Peyer's patch (tissue), 4 donors: ENCODE data around the gene RNU6-1. TPM values are rescaled to one million over a fixed set of nuclear protein-coding genes. Genes with fewer than 3 reads are reported as not detected.

Experiments used
- DNase-seq, 3 donors: peaks; one replicate each; pipeline ENCODE4 v3.0.0-alpha.2; 2017 to 2019
- H3K27ac ChIP-seq, 4 donors: fragments of 200-600 bp; sonication (generic); one replicate each; pipeline ENCODE4 v1.5.1; 2016 to 2019
- H3K27me3 ChIP-seq, 2 donors: fragments of 200-600 bp; sonication (generic); one replicate each; pipeline ENCODE4 v1.5.1; 2019
- H3K36me3 ChIP-seq, 3 donors: fragments of 200-600 bp; sonication (generic); one replicate each; pipeline ENCODE4 v1.5.1; 2016 to 2019
- H3K4me1 ChIP-seq, 4 donors: fragments of 200-600 bp; sonication (generic); one replicate each; pipeline ENCODE4 v1.5.1; 2016 to 2019
- H3K4me3 ChIP-seq, 4 donors: fragments of 200-600 bp; sonication (generic); 1 replicate in 3 of 4; 2 replicates in 1 of 4; pipeline ENCODE4 v1.5.1; 2016 to 2019; ENCODE audit warnings: mild to moderate bottlenecking in 1 of 4
- H3K9me3 ChIP-seq, 4 donors: fragments of 200-600 bp; sonication (generic); one replicate each; pipeline ENCODE4 v1.5.1; 2016 to 2019; ENCODE audit warnings: mild to moderate bottlenecking in 1 of 4
- POLR2A ChIP-seq, 2 donors: fragments of 450-650 bp; IDR thresholded peaks; one replicate each; pipeline ENCODE4 v1.5.1; 2017; ENCODE audit warnings: antibody characterized with exemption in 2 of 2, mild to moderate bottlenecking in 2 of 2, moderate library complexity in 2 of 2
- total RNA-seq, 4 donors: library from RNA; depleted of rRNA; stranded (reverse); fragments of >200 nt; gene quantifications; one replicate each; pipeline ENCODE4 v1.1.0, GENCODE V29; 2016
- TF ChIP-seq, protein P1 (sequence below), 6 experiments: fragments of 450-650 bp in 4 of 6; fragments of 200-600 bp in 2 of 6; sonication (generic) in 1 of 6; IDR thresholded peaks; one replicate each; pipeline ENCODE4 v1.5.1; 2017 to 2019; ENCODE audit warnings: antibody characterized with exemption in 6 of 6, mild to moderate bottlenecking in 3 of 6, moderate library complexity in 1 of 6

The RNU6-1 gene
- total RNA-seq, 4 donors from 2014 or later, result not detected

DNA sequence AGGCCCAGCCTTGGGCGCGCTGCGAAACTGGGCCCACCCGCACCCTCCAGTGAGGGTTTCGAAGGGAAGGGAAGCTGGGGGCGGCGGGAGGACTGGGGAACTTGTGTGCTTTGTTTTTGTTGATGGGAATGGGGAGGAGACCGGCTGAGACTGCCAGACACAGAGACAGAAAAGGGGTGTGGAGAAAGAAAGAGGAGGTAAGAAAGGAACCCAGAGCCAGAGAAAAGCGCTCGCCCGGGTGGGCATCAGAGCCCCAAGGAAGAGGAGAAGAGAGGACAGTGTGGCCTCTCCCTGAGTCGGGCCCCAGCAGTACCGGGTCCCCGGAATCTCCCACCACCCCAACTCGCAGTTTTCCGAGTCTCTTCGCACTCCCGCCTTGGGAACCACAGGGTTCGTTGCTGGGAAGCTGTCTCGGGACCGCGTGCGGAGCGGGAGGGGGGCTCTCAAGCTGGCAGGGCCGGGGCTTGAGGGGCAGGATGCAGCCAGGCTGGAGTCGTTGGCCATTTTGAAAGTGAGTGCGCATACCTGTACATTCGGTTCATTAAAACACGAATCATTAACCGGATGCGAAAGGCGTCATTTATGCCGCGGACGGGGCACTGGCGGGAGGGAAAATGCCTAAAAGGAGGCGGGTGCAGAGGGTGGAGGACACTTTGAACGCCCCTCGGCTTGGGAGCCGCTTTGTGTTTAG lies 11.4 kb downstream of the RNU6-1 start:
- Histone ChIP-seq H3K9me3 (peaks cover 0 to 19% (median 0%) of the 10 kb centered on the region in 4 donors), H3K27ac (no peak overlapping the region), H3K36me3 (no peaks in the 10 kb centered on the region), H3K4me1 (peaks cover 0 to 77% (median 22%) of the 10 kb centered on the region in 4 donors), H3K4me3 (peak overlapping the region in 2 of 4 donors; percentile 16 to 23), H3K27me3 (peaks cover 3 to 82% of the 10 kb centered on the region in 2 donors)
- DNase-seq, result no peak
- TF ChIP-seq, protein P1, sequence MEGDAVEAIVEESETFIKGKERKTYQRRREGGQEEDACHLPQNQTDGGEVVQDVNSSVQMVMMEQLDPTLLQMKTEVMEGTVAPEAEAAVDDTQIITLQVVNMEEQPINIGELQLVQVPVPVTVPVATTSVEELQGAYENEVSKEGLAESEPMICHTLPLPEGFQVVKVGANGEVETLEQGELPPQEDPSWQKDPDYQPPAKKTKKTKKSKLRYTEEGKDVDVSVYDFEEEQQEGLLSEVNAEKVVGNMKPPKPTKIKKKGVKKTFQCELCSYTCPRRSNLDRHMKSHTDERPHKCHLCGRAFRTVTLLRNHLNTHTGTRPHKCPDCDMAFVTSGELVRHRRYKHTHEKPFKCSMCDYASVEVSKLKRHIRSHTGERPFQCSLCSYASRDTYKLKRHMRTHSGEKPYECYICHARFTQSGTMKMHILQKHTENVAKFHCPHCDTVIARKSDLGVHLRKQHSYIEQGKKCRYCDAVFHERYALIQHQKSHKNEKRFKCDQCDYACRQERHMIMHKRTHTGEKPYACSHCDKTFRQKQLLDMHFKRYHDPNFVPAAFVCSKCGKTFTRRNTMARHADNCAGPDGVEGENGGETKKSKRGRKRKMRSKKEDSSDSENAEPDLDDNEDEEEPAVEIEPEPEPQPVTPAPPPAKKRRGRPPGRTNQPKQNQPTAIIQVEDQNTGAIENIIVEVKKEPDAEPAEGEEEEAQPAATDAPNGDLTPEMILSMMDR (IDR thresholded peaks at IDR 0.05), result no peak
- no peak for TF ChIP-seq POLR2A (IDR thresholded peaks at IDR 0.05)

DNA sequence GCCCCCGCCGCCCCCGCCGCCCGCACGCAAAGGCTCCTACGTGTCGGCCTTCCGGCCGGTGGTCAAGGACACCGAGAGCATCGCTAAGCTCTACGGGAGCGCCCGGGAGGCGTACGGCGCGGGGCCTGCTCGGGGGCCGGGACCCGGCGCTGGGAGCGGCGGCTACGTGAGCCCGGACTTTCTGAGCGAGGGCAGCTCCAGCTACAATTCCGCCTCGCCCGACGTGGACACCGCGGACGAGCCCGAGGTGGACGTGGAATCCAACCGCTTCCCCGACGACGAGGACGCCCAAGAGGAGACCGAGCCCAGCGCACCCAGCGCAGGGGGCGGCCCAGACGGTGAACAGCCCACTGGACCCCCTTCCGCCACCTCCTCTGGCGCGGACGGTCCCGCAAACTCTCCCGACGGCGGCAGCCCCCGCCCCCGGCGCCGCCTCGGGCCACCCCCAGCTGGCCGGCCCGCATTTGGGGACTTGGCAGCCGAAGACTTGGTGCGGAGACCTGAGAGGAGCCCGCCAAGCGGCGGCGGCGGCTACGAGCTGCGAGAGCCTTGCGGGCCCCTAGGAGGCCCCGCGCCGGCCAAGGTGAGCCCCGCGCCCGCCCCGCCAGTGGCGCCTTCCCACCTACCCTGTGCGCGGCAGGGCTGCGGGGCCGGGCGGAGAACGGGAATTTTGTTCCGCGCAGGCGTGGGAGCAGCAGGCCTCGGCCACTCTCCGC lies 12.1 kb downstream of the RNU6-1 start:
- Histone ChIP-seq H3K4me3 (peak overlapping the region in 2 of 4 donors; percentile 6 to 23), H3K9me3 (peaks cover 0 to 19% (median 0%) of the 10 kb centered on the region in 4 donors), H3K36me3 (no peaks in the 10 kb centered on the region), H3K27me3 (peaks cover 0 to 82% of the 10 kb centered on the region in 2 donors), H3K4me1 (peaks cover 0 to 77% (median 19%) of the 10 kb centered on the region in 4 donors), H3K27ac (no peak overlapping the region)
- TF ChIP-seq, protein P1 (IDR thresholded peaks at IDR 0.05), result no peak
- TF ChIP-seq POLR2A (IDR thresholded peaks at IDR 0.05), result no peak
- no peak for DNase-seq

DNA sequence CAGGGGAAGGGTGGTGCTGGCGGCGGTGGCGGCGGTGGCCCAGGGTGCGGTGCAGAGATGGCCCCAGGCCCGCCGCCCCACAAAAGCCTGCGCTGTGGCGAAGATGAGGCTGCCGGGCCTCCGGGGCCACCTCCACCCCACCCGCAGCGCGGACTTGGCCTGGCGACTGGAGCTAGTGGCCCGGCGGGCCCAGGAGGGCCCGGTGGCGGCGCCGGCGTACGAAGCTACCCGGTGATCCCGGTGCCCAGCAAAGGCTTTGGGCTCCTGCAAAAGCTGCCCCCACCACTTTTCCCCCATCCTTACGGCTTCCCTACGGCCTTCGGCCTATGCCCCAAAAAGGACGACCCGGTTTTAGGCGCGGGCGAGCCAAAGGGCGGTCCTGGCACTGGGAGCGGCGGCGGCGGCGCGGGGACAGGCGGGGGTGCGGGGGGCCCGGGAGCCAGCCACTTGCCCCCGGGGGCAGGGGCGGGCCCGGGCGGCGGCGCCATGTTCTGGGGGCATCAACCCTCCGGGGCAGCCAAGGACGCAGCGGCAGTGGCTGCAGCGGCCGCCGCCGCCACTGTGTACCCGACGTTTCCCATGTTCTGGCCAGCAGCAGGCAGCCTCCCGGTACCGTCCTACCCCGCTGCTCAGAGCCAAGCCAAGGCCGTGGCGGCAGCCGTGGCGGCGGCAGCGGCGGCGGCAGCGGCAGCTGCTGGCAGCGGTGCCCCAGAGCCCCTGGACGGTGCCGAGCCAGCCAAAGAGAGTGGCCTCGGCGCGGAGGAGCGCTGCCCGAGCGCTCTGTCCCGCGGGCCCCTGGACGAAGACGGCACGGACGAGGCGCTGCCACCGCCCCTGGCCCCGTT lies 12.9 kb downstream of the RNU6-1 start:
- no peaks in the 10 kb centered on the region for H3K36me3 ChIP-seq
- H3K4me1 ChIP-seq, result peaks cover 0 to 80% (median 18%) of the 10 kb centered on the region in 4 donors
- no peak for TF ChIP-seq POLR2A (IDR thresholded peaks at IDR 0.05)
- TF ChIP-seq, protein P1 (IDR thresholded peaks at IDR 0.05), result no peak
- H3K4me3 ChIP-seq, result peak overlapping the region in 2 of 4 donors; percentile 0 to 7
- H3K27ac ChIP-seq, result no peak overlapping the region
- peaks cover 0 to 84% of the 10 kb centered on the region in 2 donors for H3K27me3 ChIP-seq
- peaks cover 0 to 19% (median 0%) of the 10 kb centered on the region in 4 donors for H3K9me3 ChIP-seq
- peak in 1 of 3 donors; percentile 29 for DNase-seq

DNA sequence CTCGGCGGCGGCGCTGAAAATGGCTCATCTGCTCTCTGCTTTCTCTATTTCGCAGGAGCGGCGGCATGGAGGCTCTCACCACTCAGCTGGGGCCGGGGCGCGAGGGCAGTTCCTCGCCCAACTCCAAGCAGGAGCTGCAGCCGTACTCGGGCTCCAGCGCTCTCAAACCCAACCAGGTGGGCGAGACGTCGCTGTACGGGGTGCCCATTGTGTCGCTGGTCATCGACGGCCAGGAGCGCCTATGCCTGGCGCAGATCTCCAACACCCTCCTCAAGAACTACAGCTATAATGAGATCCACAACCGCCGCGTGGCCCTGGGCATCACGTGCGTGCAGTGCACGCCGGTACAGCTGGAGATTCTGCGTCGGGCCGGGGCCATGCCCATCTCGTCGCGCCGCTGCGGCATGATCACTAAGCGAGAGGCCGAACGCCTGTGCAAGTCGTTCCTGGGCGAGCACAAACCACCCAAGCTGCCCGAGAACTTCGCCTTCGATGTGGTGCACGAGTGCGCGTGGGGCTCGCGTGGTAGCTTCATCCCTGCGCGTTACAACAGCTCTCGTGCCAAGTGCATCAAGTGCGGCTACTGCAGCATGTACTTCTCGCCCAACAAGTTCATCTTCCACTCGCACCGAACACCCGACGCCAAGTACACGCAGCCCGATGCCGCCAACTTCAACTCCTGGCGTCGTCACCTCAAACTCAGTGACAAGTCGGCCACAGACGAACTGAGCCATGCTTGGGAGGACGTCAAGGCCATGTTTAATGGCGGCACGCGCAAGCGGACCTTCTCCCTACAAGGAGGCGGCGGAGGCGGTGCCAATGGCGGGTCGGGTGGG lies 13.7 kb downstream of the RNU6-1 start:
- DNase-seq, result peak in 1 of 3 donors; percentile 43
- Histone ChIP-seq H3K36me3 (no peaks in the 10 kb centered on the region), H3K27ac (no peak overlapping the region), H3K4me3 (peak overlapping the region in 1 of 4 donors; percentile 28), H3K4me1 (peaks cover 0 to 82% (median 18%) of the 10 kb centered on the region in 4 donors), H3K27me3 (peaks cover 0 to 89% of the 10 kb centered on the region in 2 donors), H3K9me3 (peaks cover 0 to 19% (median 0%) of the 10 kb centered on the region in 4 donors)
- TF ChIP-seq, protein P1 (IDR thresholded peaks at IDR 0.05), result no peak
- TF ChIP-seq POLR2A (IDR thresholded peaks at IDR 0.05), result no peak
